ENCODE results near the gene CDK9. TPM values are rescaled to one million over a fixed set of nuclear protein-coding genes. Genes with fewer than 3 reads are reported as not detected.

The CDK9 gene
- total and polyA plus RNA-seq, 10 of the 15 experiments (the other 5 are each of a cell fraction or from before 2014, with no cell fraction given) = 7.3 to 92.6 (median 51.6) TPM

GRCh38 chr9:127755061-127756060, 30.5 kb upstream of the CDK9 start:
- WGBS (ENCODE audit: insufficient coverage, insufficient replicate concordance, low lambda C conversion rate, missing lambda C conversion rate) = 97% methylated on average over 24 of the region's 61 CpGs
- Histone ChIP-seq H3K4me2 (ENCODE audit: control insufficient read depth, insufficient read depth) (no peak overlapping the region), H3K9me3 (replicated peaks; ENCODE audit: control insufficient read depth, insufficient read depth, low read length) (no peaks in the 10 kb centered on the region), H3K79me2 (ENCODE audit: control insufficient read depth, insufficient read depth, low read length) (no peaks in the 10 kb centered on the region), H2AFZ (ENCODE audit: control insufficient read depth, low read depth, low read length) (no peak overlapping the region), H4K20me1 (ENCODE audit: control insufficient read depth, insufficient read depth) (no peaks in the 10 kb centered on the region), H3K27me3 (replicated peaks in 1 of 2; ENCODE audit: control insufficient read depth in 2 of 2, insufficient read depth in 2 of 2, low read length in 1 of 2) (no peaks in the 10 kb centered on the region), H3K4me3 (no peak overlapping the region), H3K4me1 (ENCODE audit: control insufficient read depth, insufficient read depth, low read length) (no peaks in the 10 kb centered on the region), H3K36me3 (ENCODE audit: control insufficient read depth in 2 of 2, insufficient read depth in 2 of 2, low read length in 1 of 2) (peaks cover 0 to 12% of the 10 kb centered on the region in 2 experiments; a peak in 3 of 4 replicates), H3K9ac (ENCODE audit: control insufficient read depth, insufficient read depth, low read length) (no peak overlapping the region), H3K27ac (ENCODE audit: control insufficient read depth, insufficient read depth) (no peak overlapping the region)
- intact Hi-C loops (cut with micrococcal nuclease; ENCODE audit: unreplicated experiment) (no loop called here), in situ Hi-C loops (cut with MboI) (no loop called here)
- no peak for FAIRE-seq
- no peak for TF ChIP-seq GATAD2B (conservative IDR thresholded peaks at IDR 0.05; ENCODE audit: low read depth)
- no peak for TF ChIP-seq KAT2A (conservative IDR thresholded peaks at IDR 0.05; ENCODE audit: control insufficient read depth, low read depth, low read length)
- TF ChIP-seq CEBPB (IDR thresholded peaks at IDR 0.05; ENCODE audit: borderline replicate concordance in 1 of 2, low read depth in 2 of 2, low read length in 2 of 2) = no peak
- TF ChIP-seq SREBF2 (IDR thresholded peaks at IDR 0.05; ENCODE audit: low read length) = no peak
- TF ChIP-seq SMAD5 (IDR thresholded peaks at IDR 0.05; ENCODE audit: low read depth) = no peak
- TF ChIP-seq POLR2AphosphoS2 (IDR thresholded peaks at IDR 0.05; ENCODE audit: low read depth, low read length) = no peak
- ChIA-PET RAD21 (ENCODE audit: unreplicated experiment) (interaction anchor here (1.2 kb wide), 1 partner anchor 20 kb away, joined by 4 read pairs; the partner anchor contains the start of gene TOR2A), POLR2A (interaction anchor here (0.6 kb wide), 1 partner anchor 12 kb away, joined by 9 read pairs; no protein-coding TSS in a partner anchor), SMC1A (ENCODE audit: uncharacterized antibody, unreplicated experiment) (interaction anchor here (0.6 to 1.9 kb wide), 3 partner anchors 12 to 192 kb away, joined by 3 to 5 read pairs (median 3); no protein-coding TSS in a partner anchor), CTCF (interaction anchor here (0.6 kb wide), 1 partner anchor 827 kb away, joined by 4 read pairs; no protein-coding TSS in a partner anchor)
- no peak for ATAC-seq
- no peak for DNase-seq (ENCODE audit: low read depth, low spot score)
- BruUV-seq (replicated peaks) = no TSS peak
